Spleen (tissue), 11 donors: ENCODE data around the gene DNAI2. TPM values are rescaled to one million over a fixed set of nuclear protein-coding genes. Genes with fewer than 3 reads are reported as not detected.
A peak's percentile ranks its signal among the peaks of the same experiment; 100 is the strongest.

Source experiments
- DNase-seq: peaks from one replicate; pipeline ENCODE4 v3.0.0-alpha.2; 2020
- H3K27ac ChIP-seq, 8 donors: fragments of 200-600 bp; sonication (generic) in 7 of 8; 1 replicate in 4 of 8; 2 replicates in 4 of 8; pipeline versions ENCODE4 v1.5.0 to v1.8.0; 2016 to 2021; ENCODE audit warnings: inconsistent platforms in 4 of 8, mild to moderate bottlenecking in 4 of 8, moderate library complexity in 1 of 8
- H3K27me3 ChIP-seq, 7 donors: fragments of 200-600 bp; sonication (generic) in 6 of 7; replicated peaks in 1 of 7; 1 replicate in 4 of 7; 2 replicates in 3 of 7; pipeline versions ENCODE4 v1.5.0 to v1.8.0; 2016 to 2021; ENCODE audit warnings: inconsistent platforms in 3 of 7, mild to moderate bottlenecking in 1 of 7
- H3K36me3 ChIP-seq, 6 donors: fragments of 200-600 bp; sonication (generic) in 5 of 6; 1 replicate in 4 of 6; 2 replicates in 2 of 6; pipeline versions ENCODE4 v1.5.0 to v1.8.0; 2016 to 2021; ENCODE audit warnings: inconsistent platforms in 2 of 6
- H3K4me1 ChIP-seq, 6 donors: fragments of 200-600 bp; sonication (generic) in 5 of 6; 1 replicate in 3 of 6; 2 replicates in 3 of 6; pipeline versions ENCODE4 v1.5.0 to v1.8.0; 2016 to 2021; ENCODE audit warnings: inconsistent platforms in 3 of 6
- H3K4me3 ChIP-seq, 8 donors: fragments of 200-600 bp; sonication (generic) in 7 of 8; 1 replicate in 4 of 8; 2 replicates in 4 of 8; pipeline versions ENCODE4 v1.5.0 to v1.8.0; 2016 to 2021; ENCODE audit warnings: inconsistent platforms in 4 of 8, mild to moderate bottlenecking in 4 of 8, moderate library complexity in 2 of 8
- H3K9me3 ChIP-seq, 8 donors: fragments of 200-600 bp; sonication (generic) in 7 of 8; 1 replicate in 4 of 8; 2 replicates in 4 of 8; pipeline versions ENCODE4 v1.5.0 to v1.8.0; 2016 to 2021; ENCODE audit warnings: inconsistent platforms in 4 of 8
- CTCF ChIP-seq, 11 experiments: fragments of 200-600 bp in 7 of 11; fragments of 450-650 bp in 4 of 11; sonication (generic) in 4 of 11; IDR thresholded peaks in 8 of 11; conservative IDR thresholded peaks in 3 of 11; 1 replicate in 7 of 11; 2 replicates in 4 of 11; pipeline versions ENCODE4 v1.4.0 to v1.8.0; 2016 to 2021; ENCODE audit warnings: antibody characterized with exemption in 11 of 11, inconsistent platforms in 4 of 11, mild to moderate bottlenecking in 1 of 11
- POLR2A ChIP-seq, 3 donors: fragments of 450-650 bp; IDR thresholded peaks; one replicate each; pipeline ENCODE4 v1.5.1; 2017; ENCODE audit warnings: antibody characterized with exemption in 3 of 3, mild to moderate bottlenecking in 1 of 3
- POLR2AphosphoS5 ChIP-seq, 3 donors: sonication (generic); formaldehyde crosslinking; IDR thresholded peaks; one replicate each; pipeline ENCODE4 v1.5.1; 2017; ENCODE audit warnings: antibody characterized with exemption in 3 of 3
- whole genome bisulfite sequencing, 5 donors: extraction: QIAGEN DNeasy Blood & Tissue Kit in 3 of 5; methylation state at CpG; one replicate each; pipeline versions ENCODE4 v1.1.5 to v1.1.7; 2013 to 2018; 5-methylcytosine and 5-hydroxymethylcytosine counted together
- intact Hi-C: fragments of 100-400 bp; cut with DNase I; formaldehyde crosslinking; loops from one replicate; pipeline ENCODE4 v1.15.0; 2023; ENCODE audit warnings: low total_unique reads
- polyA plus RNA-seq, 3 donors: library from polyadenylated mRNA; stranded (reverse); fragments of 200-250 nt; gene quantifications; one replicate each; pipeline ENCODE4 v1.2.1, GENCODE V29; 2013
- total RNA-seq, 7 donors: library from RNA; depleted of rRNA in 3 of 7; stranded (reverse); fragments of >200 nt in 3 of 7; fragmentation: NEBNext Ultra II Directional in 4 of 7; extraction: Animal tissue kit (Norgen Biotek cat#: 25700) in 4 of 7; gene quantifications; one replicate each; pipeline versions ENCODE4 v1.1.0 to v1.2.1, GENCODE V29; 2016 to 2021
- donor health status: healthy with polysubstance abuse.
- donor health status: DM: no; HTN: no; CAD: no; lungs with moderate emphysema.
- donor health status: DM: no; HTN: no; CAD: no.
- donor health status: Bipolar disorder and iron deficiency.
- donor health status: healthy.
- donor health status: DM: no; HTN: no; CAD: no.
- donor health status: DM: yes; HTN: yes; CAD: no.

Gene DNAI2
- total and polyA plus RNA-seq, 10 donors = 0.23 to 0.72 (median 0.35) TPM; not detected in 5

DNA sequence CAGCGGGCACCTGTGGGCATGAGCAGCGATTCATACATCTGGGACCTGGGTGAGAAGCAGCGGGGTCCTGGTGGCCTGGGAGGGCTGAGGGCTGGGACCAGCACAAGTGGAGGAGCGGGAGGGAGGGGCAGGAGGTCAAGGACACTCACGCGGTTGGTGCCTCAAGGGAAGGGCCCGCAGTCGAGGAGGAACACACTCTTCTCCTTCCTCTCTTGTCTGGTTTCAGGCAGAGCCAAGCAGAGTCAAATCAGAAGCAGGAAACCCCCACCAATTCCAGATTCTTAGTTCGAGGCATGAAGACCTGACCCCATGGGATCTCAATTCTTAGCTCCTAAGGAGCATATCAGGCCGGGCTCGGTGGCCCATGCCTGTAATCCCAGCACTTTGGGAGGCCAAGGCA lies 15.7 kb downstream of the DNAI2 start:
- intact Hi-C loops = no loop called here
- no peak for DNase-seq
- Histone ChIP-seq H3K4me3 (no peak overlapping the region), H3K27me3 (peaks cover 0 to 13% (median 0%) of the 10 kb centered on the region in 7 donors), H3K9me3 (peaks cover 0 to 4% (median 0%) of the 10 kb centered on the region in 8 donors), H3K4me1 (peaks cover 0 to 17% (median 1%) of the 10 kb centered on the region in 6 donors), H3K36me3 (no peaks in the 10 kb centered on the region), H3K27ac (no peak overlapping the region)
- TF ChIP-seq CTCF (IDR thresholded peaks at IDR 0.05 in 8 of 11, conservative IDR thresholded peaks at IDR 0.05 in 3 of 11) (no peak), POLR2AphosphoS5 (IDR thresholded peaks at IDR 0.05) (no peak)
- WGBS, 5 donors = 53 to 67% (median 59%) methylated on average over 11 of the region's 11 CpGs

GRCh38 chr17:74290340-74290739 lies 16.3 kb downstream of the DNAI2 start:
- H3K36me3 ChIP-seq = no peaks in the 10 kb centered on the region
- 83 to 87% (median 84%) methylated on average over 11 of the region's 11 CpGs for WGBS, 5 donors
- intact Hi-C loops = no loop called here
- DNase-seq = no peak
- TF ChIP-seq POLR2AphosphoS5 (IDR thresholded peaks at IDR 0.05) = no peak
- no peak overlapping the region for H3K4me3 ChIP-seq
- H3K27me3 ChIP-seq = peaks cover 0 to 7% (median 0%) of the 10 kb centered on the region in 7 donors
- H3K27ac ChIP-seq = no peak overlapping the region
- H3K9me3 ChIP-seq = peaks cover 0 to 4% (median 0%) of the 10 kb centered on the region in 8 donors
- peaks cover 0 to 11% (median 0%) of the 10 kb centered on the region in 6 donors for H3K4me1 ChIP-seq

DNA sequence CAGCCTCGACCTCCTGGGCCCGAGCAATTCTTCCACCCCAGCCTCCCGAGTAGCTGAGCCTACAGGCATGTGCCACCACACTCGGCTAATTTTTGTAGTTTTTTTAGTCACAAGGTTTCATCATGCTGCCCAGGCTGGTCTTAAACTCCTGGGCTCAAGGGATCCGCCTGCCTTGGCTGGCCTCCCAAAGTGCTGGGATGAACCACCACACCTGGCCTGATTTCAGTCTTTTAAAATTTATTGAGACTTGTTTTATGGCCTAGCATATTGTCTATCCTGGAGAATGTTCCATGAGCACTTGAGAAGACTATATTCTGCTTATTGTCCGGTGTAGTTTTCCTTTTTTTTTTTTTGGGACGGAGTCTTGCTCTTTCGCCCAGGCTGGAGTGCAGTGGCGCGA lies 18.5 kb downstream of the DNAI2 start:
- 86 to 95% (median 94%) methylated on average over 9 to 10 of the region's 10 CpGs for WGBS, 5 donors
- TF ChIP-seq POLR2AphosphoS5 (IDR thresholded peaks at IDR 0.05) (no peak), CTCF (IDR thresholded peaks at IDR 0.05 in 8 of 11, conservative IDR thresholded peaks at IDR 0.05 in 3 of 11) (no peak), POLR2A (IDR thresholded peaks at IDR 0.05) (no peak)
- Histone ChIP-seq H3K27me3 (peaks cover 0 to 9% (median 0%) of the 10 kb centered on the region in 7 donors), H3K4me1 (peaks cover 0 to 20% (median 5%) of the 10 kb centered on the region in 6 donors), H3K27ac (no peak overlapping the region), H3K4me3 (no peak overlapping the region), H3K36me3 (no peaks in the 10 kb centered on the region), H3K9me3 (peaks cover 0 to 4% (median 0%) of the 10 kb centered on the region in 8 donors)
- intact Hi-C loops = no loop called here
- DNase-seq = no peak

GRCh38 chr17:74295625-74296547 lies 21.9 kb downstream of the DNAI2 start:
- WGBS, 5 donors = 77 to 92% (median 82%) methylated on average over 10 of the region's 10 CpGs
- intact Hi-C loops = loop anchor here (5.0 kb wide), 1 partner anchor 84 kb away; the partner anchor contains the start of gene TTYH2
- H3K27ac ChIP-seq = peak overlapping the region in 1 of 8 donors; percentile 40
- no peak for TF ChIP-seq POLR2AphosphoS5 (IDR thresholded peaks at IDR 0.05)
- no peak for TF ChIP-seq POLR2A (IDR thresholded peaks at IDR 0.05)
- no peak for TF ChIP-seq CTCF (IDR thresholded peaks at IDR 0.05 in 8 of 11, conservative IDR thresholded peaks at IDR 0.05 in 3 of 11)
- no peak overlapping the region for H3K4me3 ChIP-seq
- no peak for DNase-seq
- no peaks in the 10 kb centered on the region for H3K36me3 ChIP-seq
- peaks cover 0 to 4% (median 0%) of the 10 kb centered on the region in 8 donors for H3K9me3 ChIP-seq
- peaks cover 0 to 24% (median 5%) of the 10 kb centered on the region in 6 donors for H3K4me1 ChIP-seq
- peaks cover 0 to 34% (median 0%) of the 10 kb centered on the region in 7 donors for H3K27me3 ChIP-seq
